Effector memory CD8-positive, alpha-beta T cell (primary cell): ENCODE measurements around the gene CNN2.
A peak's percentile ranks its signal among the peaks of the same experiment; 100 is the strongest.

Experiments
- ATAC-seq: fragments of 150-1000 bp; cut with Tn5 transposase; replicated peaks from 2 replicates; pipeline ENCODE4 v1.10.0; 2021; ENCODE audit warnings: mild to moderate bottlenecking, moderate library complexity
- DNase-seq, 3 experiments: peaks; one replicate each; pipeline ENCODE4 v3.0.0; 2021
- H3K27ac Mint-ChIP-seq, 2 donors: one replicate each; pipeline ENCODE4 v1.8.0; 2022; ENCODE audit warnings: mild to moderate bottlenecking in 2 of 2, mixed read lengths in 2 of 2, moderate library complexity in 2 of 2
- H3K27me3 Mint-ChIP-seq, 2 donors: one replicate each; pipeline ENCODE4 v1.8.0; 2022; ENCODE audit warnings: mixed read lengths in 2 of 2
- H3K36me3 Mint-ChIP-seq: one replicate; pipeline ENCODE4 v1.8.0; 2022; ENCODE audit warnings: mild to moderate bottlenecking, moderate library complexity, mixed read lengths; ENCODE audit not compliant: insufficient read depth
- H3K4me1 Mint-ChIP-seq, 2 donors: one replicate each; pipeline ENCODE4 v1.8.0; 2022; ENCODE audit warnings: low read depth in 2 of 2, mixed read lengths in 2 of 2
- H3K4me3 Mint-ChIP-seq, 2 donors: one replicate each; pipeline ENCODE4 v1.8.0; 2022; ENCODE audit warnings: mild to moderate bottlenecking in 2 of 2, mixed read lengths in 2 of 2, moderate library complexity in 2 of 2
- H3K9me3 Mint-ChIP-seq, 2 donors: one replicate each; pipeline ENCODE4 v1.8.0; 2022; ENCODE audit warnings: mixed read lengths in 2 of 2

Gene CNN2

GRCh38 chr19:1088416-1089010 lies 62.1 kb downstream of the CNN2 start:
- H3K9me3 Mint-ChIP-seq, result no peaks in the 10 kb centered on the region
- H3K27me3 Mint-ChIP-seq, result no peaks in the 10 kb centered on the region
- H3K4me1 Mint-ChIP-seq, result peaks cover 33 to 36% of the 10 kb centered on the region in 2 donors
- peaks cover 98% of the 10 kb centered on the region for H3K36me3 Mint-ChIP-seq
- DNase-seq (no peak), ATAC-seq (peak; percentile 14)
- H3K4me3 Mint-ChIP-seq, result peak overlapping the region; percentile 47 to 61
- H3K27ac Mint-ChIP-seq, result peak overlapping the region; percentile 83 to 95
